Testis (tissue), 2 donors: ENCODE measurements around the gene MRPS2.
"Not testable (repeated sequence)": the region's sequence is repeated elsewhere in the genome, so short reads cannot be mapped to it uniquely, and the experiment has no call there.

ENCODE experiments used
- POLR2A ChIP-seq: fragments of 450-650 bp; IDR thresholded peaks from one replicate; pipeline ENCODE4 v1.6.1; 2017; ENCODE audit warnings: antibody characterized with exemption, mild to moderate bottlenecking, moderate library complexity
- TF ChIP-seq, protein P1 (sequence below), 3 experiments: fragments of 450-650 bp in 2 of 3; fragments of 200-600 bp in 1 of 3; sonication (generic) in 1 of 3; IDR thresholded peaks; one replicate each; pipeline ENCODE4 v1.5.1; 2016 to 2019; ENCODE audit warnings: antibody characterized with exemption in 3 of 3, mild to moderate bottlenecking in 2 of 3, moderate library complexity in 1 of 3

DNA sequence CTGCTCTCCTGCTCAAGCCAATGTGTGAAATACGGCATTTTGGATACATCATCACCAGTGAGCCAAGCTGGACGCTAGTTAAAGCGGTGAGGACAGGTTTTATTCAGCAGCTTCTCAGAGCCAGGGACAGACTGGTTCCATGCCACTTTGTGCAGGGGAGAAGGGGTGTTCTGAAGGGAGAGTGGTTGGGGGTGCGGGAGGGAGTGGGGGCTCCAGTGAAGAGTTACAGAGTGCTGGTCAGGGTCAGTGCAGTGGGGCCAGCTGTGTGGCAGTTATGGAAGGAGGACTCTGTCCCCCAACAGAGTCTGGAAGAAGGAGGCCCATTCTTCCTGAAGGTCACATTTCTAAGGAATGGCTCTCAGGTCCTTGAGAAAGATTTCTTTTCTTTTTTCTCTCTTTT is 34.3 kb downstream of the MRPS2 start:
- TF ChIP-seq, protein P1, sequence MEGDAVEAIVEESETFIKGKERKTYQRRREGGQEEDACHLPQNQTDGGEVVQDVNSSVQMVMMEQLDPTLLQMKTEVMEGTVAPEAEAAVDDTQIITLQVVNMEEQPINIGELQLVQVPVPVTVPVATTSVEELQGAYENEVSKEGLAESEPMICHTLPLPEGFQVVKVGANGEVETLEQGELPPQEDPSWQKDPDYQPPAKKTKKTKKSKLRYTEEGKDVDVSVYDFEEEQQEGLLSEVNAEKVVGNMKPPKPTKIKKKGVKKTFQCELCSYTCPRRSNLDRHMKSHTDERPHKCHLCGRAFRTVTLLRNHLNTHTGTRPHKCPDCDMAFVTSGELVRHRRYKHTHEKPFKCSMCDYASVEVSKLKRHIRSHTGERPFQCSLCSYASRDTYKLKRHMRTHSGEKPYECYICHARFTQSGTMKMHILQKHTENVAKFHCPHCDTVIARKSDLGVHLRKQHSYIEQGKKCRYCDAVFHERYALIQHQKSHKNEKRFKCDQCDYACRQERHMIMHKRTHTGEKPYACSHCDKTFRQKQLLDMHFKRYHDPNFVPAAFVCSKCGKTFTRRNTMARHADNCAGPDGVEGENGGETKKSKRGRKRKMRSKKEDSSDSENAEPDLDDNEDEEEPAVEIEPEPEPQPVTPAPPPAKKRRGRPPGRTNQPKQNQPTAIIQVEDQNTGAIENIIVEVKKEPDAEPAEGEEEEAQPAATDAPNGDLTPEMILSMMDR (IDR thresholded peaks at IDR 0.05) = not testable (repeated sequence)
- TF ChIP-seq POLR2A = not testable (repeated sequence)
